Dedifferentiated amniotic fluid mesenchymal stem cell (primary cell): ENCODE results near the gene THSD1.
"Not testable (repeated sequence)": the region's sequence is repeated elsewhere in the genome, so short reads cannot be mapped to it uniquely, and the experiment has no call there.

Experiments
- DNase-seq: peaks from one replicate; pipeline ENCODE4 v3.0.0-alpha.2; 2016; ENCODE audit errors: extremely low spot score

THSD1 gene

DNA sequence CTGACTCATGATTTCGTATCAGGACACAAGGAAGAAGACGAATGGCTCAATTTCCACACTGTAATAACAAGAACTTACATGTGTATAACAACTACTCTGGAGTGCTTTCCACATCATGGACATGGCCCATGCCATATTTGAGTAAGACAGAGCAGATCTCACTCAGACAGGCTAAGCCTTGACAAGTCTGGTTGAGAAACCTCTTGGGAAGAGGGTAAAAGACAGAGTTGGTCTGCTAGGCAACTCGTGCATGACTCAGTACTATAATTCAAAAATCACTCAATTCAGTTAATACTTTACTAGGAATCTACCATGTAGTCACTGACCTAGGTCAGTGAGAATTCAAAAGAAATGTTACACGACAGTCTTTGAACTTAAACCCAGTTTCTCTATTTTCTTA is 5.7 kb upstream of the THSD1 start:
- DNase-seq: no peak

DNA sequence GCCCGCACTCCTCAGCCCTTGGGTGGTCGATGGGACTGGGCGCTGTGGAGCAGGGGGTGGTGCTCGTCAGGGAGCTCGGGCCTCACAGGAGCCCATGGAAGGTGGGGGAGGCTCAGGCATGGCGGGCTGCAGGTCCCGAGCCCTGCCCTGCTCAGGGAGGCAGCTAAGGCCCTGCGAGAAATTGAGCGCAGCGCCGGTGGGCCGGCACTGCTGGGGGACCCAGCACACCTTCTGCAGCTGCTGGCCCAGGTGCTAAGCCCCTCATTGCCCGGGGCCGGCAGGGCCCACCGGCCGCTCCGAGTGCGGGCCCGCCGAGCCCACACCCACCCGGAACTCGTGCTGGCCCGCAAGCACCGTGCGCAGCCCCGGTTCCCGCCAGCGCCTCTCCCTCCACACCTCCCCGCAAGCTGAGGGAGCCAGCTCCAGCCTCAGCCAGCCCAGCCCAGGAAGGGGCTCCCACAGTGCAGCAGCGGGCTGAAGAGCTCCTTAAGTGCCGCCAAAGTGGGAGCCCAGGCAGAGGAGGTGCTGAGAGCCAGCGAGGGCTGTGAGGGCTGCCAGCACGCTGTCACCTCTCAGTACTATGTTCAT is 2.2 kb upstream of the THSD1 start:
- not testable (repeated sequence) for DNase-seq

- DNase-seq: not testable (repeated sequence)
Observed at GRCh38 chr13:52407436-52407835, 1.5 kb upstream of the THSD1 start.

DNA sequence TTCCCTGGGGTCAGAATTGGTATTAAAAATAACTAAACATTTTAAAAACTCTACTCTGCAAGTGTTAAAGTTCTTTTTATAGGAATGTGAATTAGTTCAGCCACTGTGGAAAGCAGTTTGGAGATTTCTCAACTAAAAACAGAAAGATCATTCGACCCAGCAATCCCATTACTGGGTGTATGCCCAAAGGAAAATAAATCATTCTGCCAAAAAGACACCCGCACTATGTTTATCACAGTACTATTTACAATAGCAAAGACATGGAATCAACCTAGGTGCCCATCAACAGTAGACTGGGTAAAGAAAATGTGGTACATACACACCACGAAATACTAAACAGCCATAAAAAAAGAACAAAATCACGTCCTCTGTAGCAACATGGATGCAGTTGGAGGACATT is 657 bp upstream of the THSD1 start:
- no peak for DNase-seq

GRCh38 chr13:52405369-52405766 is 604 bp downstream of the THSD1 start:
- no peak for DNase-seq

DNA sequence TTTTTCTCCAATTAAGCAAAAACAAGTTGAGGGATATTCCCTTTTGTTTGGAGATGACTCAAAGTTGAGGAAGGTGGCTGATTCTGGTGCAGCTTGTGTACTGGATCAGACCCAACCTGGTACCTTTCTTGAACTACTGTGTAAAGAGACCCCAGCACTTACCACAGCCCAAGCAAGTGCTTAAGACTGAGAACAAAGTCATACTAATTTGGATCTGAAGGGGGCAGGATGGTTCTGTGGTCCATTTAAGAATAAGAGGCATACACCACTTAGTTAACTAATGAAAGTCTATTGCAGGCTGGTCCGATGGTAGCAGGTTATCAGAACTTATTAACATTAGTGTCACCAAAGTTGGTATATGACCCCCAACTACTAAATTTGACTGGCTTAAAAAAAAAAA is 6.3 kb downstream of the THSD1 start:
- no peak for DNase-seq

DNA sequence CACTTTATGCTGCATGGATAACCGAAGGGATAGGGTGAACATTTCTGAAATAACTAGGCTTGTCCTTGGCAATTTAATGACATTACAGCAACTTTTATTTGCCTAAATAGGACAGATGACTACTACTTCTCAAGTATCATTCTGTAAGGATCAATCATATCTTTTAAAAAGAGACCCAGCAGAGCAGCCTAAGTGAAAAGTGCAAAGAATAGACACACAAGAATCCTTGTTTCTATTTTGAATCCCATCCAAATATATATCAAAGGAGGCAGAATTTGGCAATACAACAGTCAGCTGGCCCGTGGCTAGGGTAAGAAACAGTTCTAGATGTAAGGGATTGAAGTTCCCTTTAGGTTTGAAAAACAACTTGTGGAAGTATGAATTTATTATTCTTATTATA is 6.9 kb downstream of the THSD1 start:
- DNase-seq: no peak

GRCh38 chr13:52395704-52396103 is 10.3 kb downstream of the THSD1 start:
- DNase-seq: no peak

GRCh38 chr13:52394586-52394985 is 11.4 kb downstream of the THSD1 start:
- no peak for DNase-seq

DNA sequence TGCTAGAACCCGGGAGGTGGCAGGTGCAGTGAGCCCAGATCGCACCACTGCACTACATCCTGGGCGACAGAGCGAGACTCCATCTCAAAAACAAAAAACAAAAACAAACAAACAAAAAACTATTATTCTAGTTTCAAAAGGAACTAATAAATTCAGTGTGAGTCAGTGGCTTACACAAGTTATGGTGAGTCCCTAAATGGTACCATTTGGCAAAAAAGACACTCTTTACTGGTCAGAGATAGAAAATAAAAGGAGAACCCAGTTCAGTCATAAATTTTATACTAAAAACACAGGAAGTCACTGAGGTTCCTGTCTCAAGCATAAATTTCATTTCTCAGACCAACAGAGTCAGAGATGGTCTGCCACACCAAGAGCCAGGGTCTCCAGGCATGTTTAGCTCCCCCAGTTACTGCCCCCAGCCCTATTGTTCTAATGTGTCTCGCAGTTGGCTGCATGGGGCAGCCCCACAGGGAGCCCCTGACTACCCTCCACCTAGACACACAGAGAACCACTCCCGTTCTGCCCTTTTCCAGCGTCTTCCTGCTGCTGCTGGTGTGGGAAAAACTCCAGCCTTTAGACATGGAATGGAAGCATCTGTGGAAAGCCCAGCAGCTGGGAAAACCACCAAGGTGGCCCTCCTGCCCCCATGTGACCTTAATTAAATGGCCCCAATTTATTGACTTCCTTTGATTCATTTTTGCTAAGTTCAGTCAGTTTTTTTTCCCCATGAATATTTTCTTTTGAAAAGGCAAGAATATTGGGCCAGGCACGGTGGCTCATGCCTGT is 12.2 kb downstream of the THSD1 start:
- no peak for DNase-seq

GRCh38 chr13:52387721-52388120 is 18.3 kb downstream of the THSD1 start:
- no peak for DNase-seq

DNA sequence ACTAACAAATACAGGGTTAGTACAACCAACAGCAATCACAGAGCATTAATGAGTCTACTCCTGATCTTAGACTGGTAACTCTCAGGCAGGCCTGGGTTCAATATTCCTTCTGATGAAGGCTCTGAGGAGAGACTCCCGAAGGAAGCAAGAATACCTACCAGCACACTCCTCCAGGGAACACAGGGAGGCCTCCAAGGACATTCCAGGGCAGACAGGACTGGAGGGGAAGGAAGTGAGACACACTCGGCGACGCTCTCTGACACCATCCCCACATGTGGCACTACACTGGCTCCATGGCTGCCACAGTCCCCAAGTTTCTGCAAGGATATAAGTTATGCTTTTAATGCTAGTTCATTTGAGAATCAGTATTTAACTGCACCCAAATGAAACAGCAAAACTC is 20.1 kb downstream of the THSD1 start:
- no peak for DNase-seq

DNA sequence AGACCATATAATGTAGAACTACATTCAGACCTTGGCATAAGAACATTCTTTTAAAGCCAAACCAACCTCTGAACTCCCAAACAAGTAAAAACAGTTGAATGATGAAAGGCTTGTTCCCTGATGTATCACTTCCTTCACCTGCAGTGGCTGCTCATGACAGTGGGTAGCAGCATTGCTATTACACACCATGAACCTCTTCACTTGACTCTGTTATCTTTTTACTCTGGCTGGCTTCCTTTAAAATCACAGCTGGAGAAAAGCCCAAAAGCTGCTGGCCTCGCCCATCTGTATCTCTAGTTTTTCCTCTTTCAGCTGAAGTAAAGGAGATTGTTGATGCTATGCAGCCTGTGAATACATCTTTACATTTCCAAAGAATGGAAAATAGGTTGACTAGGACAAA is 22.6 kb downstream of the THSD1 start:
- DNase-seq: no peak

DNA sequence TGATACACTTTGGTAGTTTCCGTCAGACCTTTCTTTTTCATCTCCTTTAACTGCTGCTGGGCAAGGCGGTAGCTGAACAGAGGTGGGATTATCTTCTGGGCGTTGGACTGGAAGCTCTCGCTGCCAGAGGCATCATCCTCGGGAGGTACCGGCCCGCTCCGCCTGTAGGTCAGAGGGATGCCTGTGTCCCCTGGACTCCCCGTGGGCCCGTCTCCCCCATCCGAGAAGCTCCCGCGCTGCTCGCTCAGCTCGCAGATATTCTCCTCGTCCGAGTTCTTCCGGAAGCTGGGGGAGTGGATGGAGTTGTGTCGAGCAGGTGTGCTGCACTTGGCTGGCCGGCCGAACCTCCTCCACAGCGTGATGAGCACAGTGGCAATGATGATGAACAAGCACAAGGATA is 27.7 kb downstream of the THSD1 start:
- DNase-seq: no peak

GRCh38 chr13:52377898-52378297 is 28.1 kb downstream of the THSD1 start:
- DNase-seq: no peak

GRCh38 chr13:52374873-52375411 is 31.0 kb downstream of the THSD1 start:
- DNase-seq: no peak

DNA sequence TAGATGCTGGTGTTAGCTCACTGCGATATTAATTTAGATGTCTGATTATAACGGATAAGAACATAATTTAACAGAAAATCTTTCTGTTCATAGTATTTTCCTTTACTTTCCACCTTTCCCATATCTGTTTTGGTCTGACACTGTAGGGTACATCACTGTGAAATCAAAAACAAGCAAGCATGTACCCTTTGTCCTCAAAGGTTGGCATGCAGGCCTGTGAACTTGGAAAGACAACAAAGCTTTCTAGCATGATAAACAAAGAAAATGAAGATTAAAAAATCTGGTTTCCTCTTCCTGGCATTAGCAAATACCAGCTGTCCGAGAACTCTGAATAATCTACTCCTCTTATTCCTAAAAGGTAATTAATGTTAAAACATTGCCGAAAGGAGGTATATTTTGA is 31.6 kb downstream of the THSD1 start:
- DNase-seq: no peak

GRCh38 chr13:52373277-52373676 is 32.7 kb downstream of the THSD1 start:
- DNase-seq: not testable (repeated sequence)

DNA sequence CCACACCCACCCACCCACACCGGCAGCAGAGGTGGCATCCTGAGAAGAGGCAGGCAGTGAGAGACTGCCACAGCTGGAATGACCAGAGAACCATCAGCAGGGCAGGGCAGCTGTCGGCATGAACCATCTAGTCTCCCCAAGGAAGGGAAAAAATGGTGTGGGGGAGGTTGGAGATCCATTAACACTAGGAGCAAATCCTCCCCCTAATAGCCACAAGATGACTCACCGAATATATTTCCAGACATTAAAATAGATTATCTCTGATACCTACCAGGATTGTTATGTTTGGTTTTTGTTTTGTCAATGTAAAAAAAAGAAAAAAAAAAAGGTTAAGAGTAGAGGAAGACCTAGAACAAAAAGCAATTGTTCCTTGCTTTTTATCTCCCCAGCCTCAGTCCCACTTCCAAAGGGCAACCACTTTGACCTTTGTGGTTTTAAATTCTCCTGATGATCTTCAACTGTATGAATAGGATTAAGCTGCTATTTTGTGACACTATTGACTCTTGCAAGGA is 34.2 kb downstream of the THSD1 start:
- no peak for DNase-seq

DNA sequence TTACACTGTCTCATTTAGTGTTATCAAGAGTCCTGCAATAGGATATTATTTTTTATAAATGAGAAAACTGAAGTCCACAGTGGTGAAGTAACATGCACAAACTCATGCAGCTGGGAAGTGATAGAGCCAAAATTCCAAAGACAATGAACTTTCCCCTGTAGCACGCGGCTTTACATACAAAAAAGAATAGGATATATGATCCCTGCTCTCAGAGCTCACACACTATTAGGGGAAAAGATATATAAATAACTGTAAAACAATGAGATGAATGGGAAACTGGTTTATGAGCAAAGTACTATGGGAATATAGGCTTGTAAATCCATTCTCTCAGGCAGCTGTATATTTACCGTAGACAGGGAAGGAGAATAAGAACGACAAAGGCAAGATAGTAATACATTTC is 39.7 kb downstream of the THSD1 start:
- no peak for DNase-seq

GRCh38 chr13:52362169-52362887 is 43.6 kb downstream of the THSD1 start:
- DNase-seq: not testable (repeated sequence)

GRCh38 chr13:52361225-52361624 is 44.7 kb downstream of the THSD1 start:
- DNase-seq: no peak

DNA sequence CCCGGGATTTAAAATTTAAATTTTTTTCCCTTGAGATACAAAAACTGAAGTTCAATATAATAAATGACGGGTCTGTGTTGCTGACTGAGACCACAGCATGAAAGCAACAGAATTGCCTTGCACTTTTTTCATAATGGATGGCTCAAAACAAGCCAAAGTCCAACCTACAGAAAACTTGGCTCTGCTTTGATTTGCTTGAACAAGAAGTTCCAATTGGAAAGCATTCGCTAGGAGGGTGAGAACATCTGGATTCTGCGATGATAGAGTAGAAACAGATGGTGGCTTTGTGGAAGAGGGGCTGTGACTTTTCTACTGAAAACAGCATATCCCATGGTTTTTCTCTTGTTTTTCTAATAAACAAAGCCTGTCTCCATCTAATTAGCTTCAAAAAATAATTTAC is 46.4 kb downstream of the THSD1 start:
- no peak for DNase-seq
